ENCODE data around the gene ANAPC2. TPM values are rescaled to one million over a fixed set of nuclear protein-coding genes. Genes with fewer than 3 reads are reported as not detected.

The ANAPC2 gene
- total RNA-seq, 1 donor = 22.9 TPM

DNA sequence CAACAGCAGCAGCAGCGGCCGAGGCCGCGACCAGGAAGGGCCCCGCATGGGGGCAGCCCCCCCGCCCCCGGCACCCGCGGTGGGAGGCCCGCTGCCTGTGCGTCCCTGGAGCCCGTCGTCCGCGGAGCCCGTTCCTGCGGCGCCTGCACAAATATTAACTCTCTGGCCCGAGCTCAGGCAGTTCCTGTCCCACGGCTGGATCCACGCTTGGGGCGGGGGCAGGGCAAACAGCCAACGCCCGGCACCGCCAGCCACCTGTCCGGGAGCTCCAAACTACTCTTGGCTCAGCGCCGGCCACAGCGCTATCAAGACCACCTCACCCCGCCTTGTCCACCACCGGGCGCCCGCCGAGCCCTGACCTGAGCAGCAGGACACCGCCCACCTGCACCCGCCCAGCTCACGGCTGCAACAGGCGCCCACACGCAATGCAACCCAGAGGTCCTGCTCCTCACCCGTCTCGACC, 18.4 kb downstream of the ANAPC2 start, which contains the start of gene LRRC26:
LRRC26 (minus strand) TSS at position 156 of the 463 bp plus-strand sequence; CDS start at position 48, 108 bp downstream.
- TF ChIP-seq, protein P1, sequence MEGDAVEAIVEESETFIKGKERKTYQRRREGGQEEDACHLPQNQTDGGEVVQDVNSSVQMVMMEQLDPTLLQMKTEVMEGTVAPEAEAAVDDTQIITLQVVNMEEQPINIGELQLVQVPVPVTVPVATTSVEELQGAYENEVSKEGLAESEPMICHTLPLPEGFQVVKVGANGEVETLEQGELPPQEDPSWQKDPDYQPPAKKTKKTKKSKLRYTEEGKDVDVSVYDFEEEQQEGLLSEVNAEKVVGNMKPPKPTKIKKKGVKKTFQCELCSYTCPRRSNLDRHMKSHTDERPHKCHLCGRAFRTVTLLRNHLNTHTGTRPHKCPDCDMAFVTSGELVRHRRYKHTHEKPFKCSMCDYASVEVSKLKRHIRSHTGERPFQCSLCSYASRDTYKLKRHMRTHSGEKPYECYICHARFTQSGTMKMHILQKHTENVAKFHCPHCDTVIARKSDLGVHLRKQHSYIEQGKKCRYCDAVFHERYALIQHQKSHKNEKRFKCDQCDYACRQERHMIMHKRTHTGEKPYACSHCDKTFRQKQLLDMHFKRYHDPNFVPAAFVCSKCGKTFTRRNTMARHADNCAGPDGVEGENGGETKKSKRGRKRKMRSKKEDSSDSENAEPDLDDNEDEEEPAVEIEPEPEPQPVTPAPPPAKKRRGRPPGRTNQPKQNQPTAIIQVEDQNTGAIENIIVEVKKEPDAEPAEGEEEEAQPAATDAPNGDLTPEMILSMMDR (IDR thresholded peaks at IDR 0.05; ENCODE audit: insufficient read depth, low read depth, low read length) = no peak
- peak within 1 kb of the TSS; percentile 23 for H3K4me3 ChIP-seq (ENCODE audit: low read depth, low read length)
- DNase-seq (ENCODE audit: low read depth) = no peak

DNA sequence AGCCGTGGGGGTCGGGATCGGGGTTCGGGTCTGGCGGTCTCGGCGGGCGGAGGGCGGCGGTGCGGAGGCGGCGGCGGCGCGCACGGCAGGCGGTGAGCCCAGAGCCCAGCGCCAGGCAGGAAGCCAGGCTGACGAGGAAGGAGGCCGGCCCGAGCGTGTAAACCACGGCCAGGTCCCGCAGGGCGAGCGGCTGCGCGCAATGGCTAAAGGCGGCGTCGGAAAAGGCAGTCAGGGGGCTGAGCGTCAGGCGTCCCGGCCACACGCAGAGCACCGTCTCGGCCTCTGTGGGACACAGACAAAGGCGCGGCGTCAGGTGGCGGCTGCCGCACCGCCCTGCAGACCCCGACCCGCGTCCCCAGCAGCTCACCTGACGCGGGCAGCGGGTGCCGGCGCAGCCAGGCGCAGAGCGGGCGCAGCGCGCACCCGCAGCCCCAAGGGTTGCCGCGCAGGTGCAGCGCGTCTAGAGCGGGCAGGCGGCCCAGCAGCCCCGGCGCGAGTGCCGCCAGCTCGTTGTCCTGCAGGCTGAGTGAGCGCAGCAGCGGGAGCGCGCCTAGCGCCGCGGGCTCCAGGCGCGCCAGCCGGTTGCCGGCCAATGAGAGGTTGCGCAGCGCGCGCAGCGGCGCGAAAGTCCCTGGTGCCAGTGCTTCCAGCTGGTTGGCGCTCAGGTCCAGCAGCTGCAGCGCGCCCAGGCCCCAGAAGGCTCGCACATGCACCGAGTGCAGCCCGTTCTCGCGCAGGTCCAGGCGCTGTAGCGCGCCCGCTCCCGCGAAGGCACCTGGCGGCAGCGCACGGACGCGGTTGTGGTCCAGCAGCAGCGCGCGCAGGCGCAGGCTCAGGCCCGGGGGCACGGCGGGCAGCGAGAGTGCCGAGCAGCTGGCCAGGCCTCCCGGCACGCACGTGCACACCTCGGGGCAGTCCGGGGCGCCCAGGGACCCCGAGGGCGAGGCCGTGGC, 19.2 kb downstream of the ANAPC2 start:
- H3K4me3 ChIP-seq (ENCODE audit: low read depth, low read length) = peak overlapping the region; percentile 23
- TF ChIP-seq, protein P1 (IDR thresholded peaks at IDR 0.05; ENCODE audit: insufficient read depth, low read depth, low read length) = no peak
- DNase-seq (ENCODE audit: low read depth) = peak; percentile 22

DNA sequence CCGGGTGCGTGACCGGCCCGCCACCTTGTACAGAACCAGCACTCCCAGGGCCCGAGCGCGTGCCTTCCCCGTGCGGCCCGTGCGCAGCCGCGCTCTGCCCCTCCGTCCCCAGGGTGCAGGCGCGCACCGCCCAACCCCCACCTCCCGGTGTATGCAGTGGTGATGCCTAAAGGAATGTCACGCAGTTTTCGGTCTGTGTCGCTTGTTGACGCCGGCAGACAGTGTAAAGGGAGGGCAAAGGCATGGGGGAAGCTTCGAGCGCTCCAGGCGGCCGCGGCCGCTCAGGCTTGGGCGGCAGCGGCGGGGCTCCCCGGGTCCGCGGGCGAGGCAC, 19.8 kb downstream of the ANAPC2 start:
- no peak for DNase-seq (ENCODE audit: low read depth)

DNA sequence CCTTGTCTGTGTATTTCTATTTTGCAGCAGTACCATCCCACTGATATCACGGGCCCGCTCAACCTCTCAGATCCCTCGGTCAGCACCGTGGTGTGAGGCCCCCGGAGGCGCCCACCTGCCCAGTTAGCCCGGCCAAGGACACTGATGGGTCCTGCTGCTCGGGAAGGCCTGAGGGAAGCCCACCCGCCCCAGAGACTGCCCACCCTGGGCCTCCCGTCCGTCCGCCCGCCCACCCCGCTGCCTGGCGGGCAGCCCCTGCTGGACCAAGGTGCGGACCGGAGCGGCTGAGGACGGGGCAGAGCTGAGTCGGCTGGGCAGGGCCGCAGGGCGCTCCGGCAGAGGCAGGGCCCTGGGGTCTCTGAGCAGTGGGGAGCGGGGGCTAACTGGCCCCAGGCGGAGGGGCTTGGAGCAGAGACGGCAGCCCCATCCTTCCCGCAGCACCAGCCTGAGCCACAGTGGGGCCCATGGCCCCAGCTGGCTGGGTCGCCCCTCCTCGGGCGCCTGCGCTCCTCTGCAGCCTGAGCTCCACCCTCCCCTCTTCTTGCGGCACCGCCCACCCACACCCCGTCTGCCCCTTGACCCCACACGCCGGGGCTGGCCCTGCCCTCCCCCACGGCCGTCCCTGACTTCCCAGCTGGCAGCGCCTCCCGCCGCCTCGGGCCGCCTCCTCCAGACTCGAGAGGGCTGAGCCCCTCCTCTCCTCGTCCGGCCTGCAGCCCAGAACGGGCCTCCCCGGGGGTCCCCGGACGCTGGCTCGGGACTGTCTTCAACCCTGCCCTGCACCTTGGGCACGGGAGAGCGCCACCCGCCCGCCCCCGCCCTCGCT, 20.4 kb downstream of the ANAPC2 start:
- H3K4me3 ChIP-seq (ENCODE audit: low read depth, low read length) = peak overlapping the region; percentile 9
- peak; percentile 40 for DNase-seq (ENCODE audit: low read depth)
- TF ChIP-seq, protein P1 (IDR thresholded peaks at IDR 0.05; ENCODE audit: insufficient read depth, low read depth, low read length) = no peak

More for the DNA sequence above, 19.8 kb downstream of the ANAPC2 start:
- TF ChIP-seq, protein P1 (IDR thresholded peaks at IDR 0.05; ENCODE audit: insufficient read depth, low read depth, low read length) = no peak
- H3K4me3 ChIP-seq (ENCODE audit: low read depth, low read length) = peak overlapping the region; percentile 9

DNA sequence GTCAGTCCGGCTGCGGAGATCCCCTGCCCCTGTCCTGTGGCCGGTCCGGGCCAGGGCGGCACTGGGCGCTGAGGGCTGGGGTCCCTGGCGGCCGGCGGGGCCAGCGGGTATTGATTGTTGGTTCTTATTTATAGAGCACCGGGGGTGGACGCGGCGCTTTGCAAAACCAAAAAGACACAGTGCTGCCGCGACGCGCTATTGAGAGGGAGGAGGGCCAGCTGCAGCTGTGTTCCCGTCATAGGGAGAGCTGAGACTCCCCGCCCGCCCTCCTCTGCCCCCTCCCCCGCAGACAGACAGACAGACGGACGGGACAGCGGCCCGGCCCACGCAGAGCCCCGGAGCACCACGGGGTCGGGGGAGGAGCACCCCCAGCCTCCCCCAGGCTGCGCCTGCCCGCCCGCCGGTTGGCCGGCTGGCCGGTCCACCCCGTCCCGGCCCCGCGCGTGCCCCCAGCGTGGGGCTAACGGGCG, 21.0 kb downstream of the ANAPC2 start:
- TF ChIP-seq, protein P1 (IDR thresholded peaks at IDR 0.05; ENCODE audit: insufficient read depth, low read depth, low read length) = no peak

DNA sequence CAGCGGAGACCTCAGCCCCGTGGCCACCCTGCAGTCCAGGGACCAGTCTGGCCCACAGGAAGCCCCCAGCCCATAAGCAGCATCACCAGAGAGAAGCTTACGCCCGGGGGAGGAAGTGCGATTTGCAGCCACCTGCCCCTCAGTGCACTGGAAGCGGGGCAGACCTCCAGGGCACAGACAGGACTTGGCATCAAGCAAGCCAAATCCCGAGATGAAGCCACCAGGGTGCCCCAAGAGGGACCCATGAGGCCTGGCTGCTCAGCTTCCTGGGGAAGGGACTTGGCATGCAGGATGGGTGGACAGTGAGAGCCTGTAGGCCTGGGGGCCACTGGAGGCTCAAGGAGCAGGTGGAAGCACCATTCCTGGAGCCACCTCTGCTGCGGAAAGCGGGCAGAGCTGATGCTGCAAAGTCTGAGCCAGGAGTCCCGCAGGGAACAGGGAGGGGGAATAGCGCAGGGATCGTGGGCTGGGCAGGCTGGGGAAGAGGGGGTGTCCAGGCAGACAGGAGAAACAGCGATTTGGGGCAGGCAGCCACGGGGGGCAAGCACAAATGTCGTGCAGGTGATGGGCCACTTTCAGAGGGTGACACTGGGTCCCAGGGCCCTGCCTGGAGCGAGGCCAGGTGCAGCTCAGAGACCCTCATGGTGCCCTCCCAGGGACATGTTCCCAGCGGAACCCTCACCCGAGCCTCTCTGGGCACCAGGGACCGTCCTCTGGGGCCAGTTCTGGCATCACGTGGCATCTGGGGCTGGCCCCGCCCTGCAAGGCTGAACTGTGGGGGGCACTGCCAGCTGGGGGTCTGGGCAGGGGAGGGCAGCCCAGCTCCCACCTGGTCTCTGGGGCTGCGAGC, 21.8 kb downstream of the ANAPC2 start:
- DNase-seq (ENCODE audit: low read depth) = no peak
- no peak overlapping the region for H3K4me3 ChIP-seq (ENCODE audit: low read depth, low read length)
- TF ChIP-seq, protein P1 (IDR thresholded peaks at IDR 0.05; ENCODE audit: insufficient read depth, low read depth, low read length) = no peak

More for the DNA sequence above, 21.0 kb downstream of the ANAPC2 start:
- H3K4me3 ChIP-seq (ENCODE audit: low read depth, low read length) = no peak overlapping the region
- no peak for DNase-seq (ENCODE audit: low read depth)

All from fibroblast of villous mesenchyme (primary cell).